HepG2 (cell line): ENCODE results near the gene KIF25. TPM values are rescaled to one million over a fixed set of nuclear protein-coding genes. Genes with fewer than 3 reads are reported as not detected.
A peak's percentile ranks its signal among the peaks of the same experiment; 100 is the strongest.

Experiments used
- CAMTA2 ChIP-seq: sonication (generic); formaldehyde crosslinking; IDR thresholded peaks from 2 replicates; pipeline ENCODE4 v1.4.0; 2020; ENCODE audit warnings: mild to moderate bottlenecking, missing genetic modification reagents, borderline replicate concordance
- CREB1 ChIP-seq, 2 experiments: fragments of 450-650 bp in 1 of 2; IDR thresholded peaks; 2 replicates each; pipeline ENCODE4 v1.6.1; 2016 to 2017; ENCODE audit warnings: control low read depth in 1 of 2, mild to moderate bottlenecking in 1 of 2, missing compliant biosample characterization in 1 of 2, missing genetic modification characterization in 1 of 2
- ERF ChIP-seq: IDR thresholded peaks from 2 replicates; pipeline ENCODE4 v1.6.1; 2018; ENCODE audit warnings: missing biosample characterization, missing genetic modification reagents
- FIP1L1 ChIP-seq: fragments of 200-400 bp; formaldehyde crosslinking; IDR thresholded peaks from 2 replicates; pipeline ENCODE4 v1.6.1; 2018; ENCODE audit warnings: low read depth, mild to moderate bottlenecking, low read length, moderate library complexity, borderline replicate concordance; ENCODE audit not compliant: insufficient read depth
- FLYWCH1 ChIP-seq: sonication (generic); formaldehyde crosslinking; IDR thresholded peaks from 2 replicates; pipeline ENCODE4 v1.8.1; 2023; ENCODE audit warnings: mild to moderate bottlenecking, missing genetic modification reagents
- PHB2 ChIP-seq: fragments of 450-650 bp; IDR thresholded peaks from 2 replicates; pipeline ENCODE4 v1.6.1; 2018; ENCODE audit not compliant: partially characterized antibody
- RCOR2 ChIP-seq: IDR thresholded peaks from 2 replicates; pipeline ENCODE4 v1.6.1; 2016; ENCODE audit warnings: missing biosample characterization, missing genetic modification reagents
- RXRA ChIP-seq: sonication (generic); formaldehyde crosslinking; IDR thresholded peaks from 2 replicates; pipeline ENCODE4 v1.5.1; 2020; ENCODE audit warnings: missing genetic modification reagents
- SP4 ChIP-seq: sonication (generic); formaldehyde crosslinking; IDR thresholded peaks from 2 replicates; pipeline ENCODE4 v1.8.1; 2023; ENCODE audit warnings: mild to moderate bottlenecking, missing genetic modification reagents
- STAT5B ChIP-seq: sonication (generic); formaldehyde crosslinking; IDR thresholded peaks from 2 replicates; pipeline ENCODE4 v1.4.0; 2020; ENCODE audit warnings: missing genetic modification reagents
- ZFP90 ChIP-seq: sonication (generic); formaldehyde crosslinking; IDR thresholded peaks from 2 replicates; pipeline ENCODE4 v1.8.0; 2022; ENCODE audit warnings: missing genetic modification reagents, mild to moderate bottlenecking, inconsistent platforms, borderline replicate concordance
- ZNF75D ChIP-seq: sonication (generic); formaldehyde crosslinking; IDR thresholded peaks from 2 replicates; pipeline ENCODE4 v1.8.1; 2023; ENCODE audit warnings: missing genetic modification reagents, mild to moderate bottlenecking, borderline replicate concordance
- ZNF879 ChIP-seq: sonication (generic); formaldehyde crosslinking; IDR thresholded peaks from 2 replicates; pipeline ENCODE4 v1.8.1; 2023; ENCODE audit warnings: missing genetic modification reagents
- ZSCAN25 ChIP-seq: sonication (generic); formaldehyde crosslinking; IDR thresholded peaks from 2 replicates; pipeline ENCODE4 v1.8.0; 2022; ENCODE audit warnings: mild to moderate bottlenecking, missing genetic modification reagents
- polyA plus RNA-seq, 8 experiments: library from polyadenylated mRNA; depleted of rRNA in 3 of 8; stranded (reverse) in 7 of 8; unstranded in 1 of 8; fragments of >200 nt; fragmentation: Illumina TruSeq in 4 of 8; extraction: Trizol in 4 of 8; gene quantifications; 2 replicates each; pipeline versions ENCODE4 v1.2.1 to v1.2.3, GENCODE V29; 2011 to 2016; ENCODE audit warnings: low read depth in 4 of 8, missing spikeins in 1 of 8, mixed read lengths in 1 of 8; ENCODE audit not compliant: insufficient read depth in 1 of 8
- total RNA-seq, 5 experiments: library from RNA; depleted of rRNA; stranded (reverse); fragments of >200 nt; fragmentation: Illumina TruSeq; extraction: Trizol; gene quantifications; 2 replicates each; pipeline ENCODE4 v1.2.3, GENCODE V29; 2016; ENCODE audit warnings: low read depth in 1 of 5
- TF ChIP-seq, protein P1 (sequence below): sonication (generic); formaldehyde crosslinking; IDR thresholded peaks from 2 replicates; pipeline ENCODE4 v1.5.0; 2020; ENCODE audit warnings: mild to moderate bottlenecking, missing genetic modification reagents, borderline replicate concordance
- TF ChIP-seq, protein P2 (sequence below): IDR thresholded peaks from 2 replicates; pipeline ENCODE4 v1.4.0; 2020; ENCODE audit warnings: mild to moderate bottlenecking, missing genetic modification reagents
- TF ChIP-seq, protein P3 (sequence below): sonication (generic); formaldehyde crosslinking; IDR thresholded peaks from 2 replicates; pipeline ENCODE4 v1.5.0; 2020; ENCODE audit warnings: missing genetic modification reagents, mild to moderate bottlenecking, borderline replicate concordance

Gene KIF25
- total and polyA plus RNA-seq, 2 of the 13 experiments (the other 11 are each of a cell fraction or from before 2014, with no cell fraction given): not detected

DNA sequence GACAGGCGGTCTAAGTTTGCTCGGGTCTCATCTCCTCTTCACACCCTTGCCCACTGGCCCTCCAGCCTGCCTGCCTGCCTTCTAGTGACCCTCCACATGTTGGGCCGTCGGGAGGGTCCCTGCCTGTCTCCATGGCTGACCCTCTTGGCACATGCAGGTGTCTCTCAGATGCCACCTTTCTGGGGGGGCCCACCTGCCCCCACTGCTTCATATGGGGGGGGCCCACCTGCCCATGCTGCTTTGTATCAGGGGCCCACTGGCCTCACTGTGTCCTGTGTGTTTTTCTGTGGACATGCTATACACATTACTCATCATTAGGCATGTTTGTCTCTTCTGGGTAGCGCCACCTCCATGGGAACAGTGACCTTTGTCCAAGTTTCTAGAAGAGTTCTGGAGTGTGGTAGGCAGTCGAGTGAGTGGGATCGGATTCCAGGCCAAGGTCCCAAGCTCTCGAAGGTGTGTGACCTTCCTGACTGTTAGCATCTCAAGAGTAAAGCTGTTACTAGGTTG lies 40.4 kb upstream of the KIF25 start (continued):
- TF ChIP-seq, protein P1, sequence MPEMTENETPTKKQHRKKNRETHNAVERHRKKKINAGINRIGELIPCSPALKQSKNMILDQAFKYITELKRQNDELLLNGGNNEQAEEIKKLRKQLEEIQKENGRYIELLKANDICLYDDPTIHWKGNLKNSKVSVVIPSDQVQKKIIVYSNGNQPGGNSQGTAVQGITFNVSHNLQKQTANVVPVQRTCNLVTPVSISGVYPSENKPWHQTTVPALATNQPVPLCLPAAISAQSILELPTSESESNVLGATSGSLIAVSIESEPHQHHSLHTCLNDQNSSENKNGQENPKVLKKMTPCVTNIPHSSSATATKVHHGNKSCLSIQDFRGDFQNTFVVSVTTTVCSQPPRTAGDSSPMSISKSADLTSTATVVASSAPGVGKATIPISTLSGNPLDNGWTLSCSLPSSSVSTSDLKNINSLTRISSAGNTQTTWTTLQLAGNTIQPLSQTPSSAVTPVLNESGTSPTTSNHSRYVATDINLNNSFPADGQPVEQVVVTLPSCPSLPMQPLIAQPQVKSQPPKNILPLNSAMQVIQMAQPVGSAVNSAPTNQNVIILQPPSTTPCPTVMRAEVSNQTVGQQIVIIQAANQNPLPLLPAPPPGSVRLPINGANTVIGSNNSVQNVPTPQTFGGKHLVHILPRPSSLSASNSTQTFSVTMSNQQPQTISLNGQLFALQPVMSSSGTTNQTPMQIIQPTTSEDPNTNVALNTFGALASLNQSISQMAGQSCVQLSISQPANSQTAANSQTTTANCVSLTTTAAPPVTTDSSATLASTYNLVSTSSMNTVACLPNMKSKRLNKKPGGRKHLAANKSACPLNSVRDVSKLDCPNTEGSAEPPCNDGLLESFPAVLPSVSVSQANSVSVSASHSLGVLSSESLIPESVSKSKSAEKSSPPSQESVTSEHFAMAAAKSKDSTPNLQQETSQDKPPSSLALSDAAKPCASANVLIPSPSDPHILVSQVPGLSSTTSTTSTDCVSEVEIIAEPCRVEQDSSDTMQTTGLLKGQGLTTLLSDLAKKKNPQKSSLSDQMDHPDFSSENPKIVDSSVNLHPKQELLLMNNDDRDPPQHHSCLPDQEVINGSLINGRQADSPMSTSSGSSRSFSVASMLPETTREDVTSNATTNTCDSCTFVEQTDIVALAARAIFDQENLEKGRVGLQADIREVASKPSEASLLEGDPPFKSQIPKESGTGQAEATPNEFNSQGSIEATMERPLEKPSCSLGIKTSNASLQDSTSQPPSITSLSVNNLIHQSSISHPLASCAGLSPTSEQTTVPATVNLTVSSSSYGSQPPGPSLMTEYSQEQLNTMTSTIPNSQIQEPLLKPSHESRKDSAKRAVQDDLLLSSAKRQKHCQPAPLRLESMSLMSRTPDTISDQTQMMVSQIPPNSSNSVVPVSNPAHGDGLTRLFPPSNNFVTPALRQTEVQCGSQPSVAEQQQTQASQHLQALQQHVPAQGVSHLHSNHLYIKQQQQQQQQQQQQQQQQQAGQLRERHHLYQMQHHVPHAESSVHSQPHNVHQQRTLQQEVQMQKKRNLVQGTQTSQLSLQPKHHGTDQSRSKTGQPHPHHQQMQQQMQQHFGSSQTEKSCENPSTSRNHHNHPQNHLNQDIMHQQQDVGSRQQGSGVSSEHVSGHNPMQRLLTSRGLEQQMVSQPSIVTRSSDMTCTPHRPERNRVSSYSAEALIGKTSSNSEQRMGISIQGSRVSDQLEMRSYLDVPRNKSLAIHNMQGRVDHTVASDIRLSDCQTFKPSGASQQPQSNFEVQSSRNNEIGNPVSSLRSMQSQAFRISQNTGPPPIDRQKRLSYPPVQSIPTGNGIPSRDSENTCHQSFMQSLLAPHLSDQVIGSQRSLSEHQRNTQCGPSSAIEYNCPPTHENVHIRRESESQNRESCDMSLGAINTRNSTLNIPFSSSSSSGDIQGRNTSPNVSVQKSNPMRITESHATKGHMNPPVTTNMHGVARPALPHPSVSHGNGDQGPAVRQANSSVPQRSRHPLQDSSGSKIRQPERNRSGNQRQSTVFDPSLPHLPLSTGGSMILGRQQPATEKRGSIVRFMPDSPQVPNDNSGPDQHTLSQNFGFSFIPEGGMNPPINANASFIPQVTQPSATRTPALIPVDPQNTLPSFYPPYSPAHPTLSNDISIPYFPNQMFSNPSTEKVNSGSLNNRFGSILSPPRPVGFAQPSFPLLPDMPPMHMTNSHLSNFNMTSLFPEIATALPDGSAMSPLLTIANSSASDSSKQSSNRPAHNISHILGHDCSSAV (CRISPR knock-in tag): no peak
- TF ChIP-seq PHB2 (no peak), ZNF75D (CRISPR knock-in tag) (no peak), ZFP90 (CRISPR knock-in tag) (no peak), FIP1L1 (no peak), CAMTA2 (no peak), ZSCAN25 (CRISPR knock-in tag) (no peak), FLYWCH1 (no peak), ZNF879 (no peak), CREB1 (IDR thresholded peaks at IDR 0.05) (no peak), CREB1 (CRISPR knock-in tag; IDR thresholded peaks at IDR 0.05) (no peak), RCOR2 (CRISPR knock-in tag) (0 out of 2 replicates have a peak, but pooled peaks have one; percentile 69), RXRA (CRISPR knock-in tag) (peak; percentile 54; the same call in 1 of the 2 replicates), STAT5B (CRISPR knock-in tag) (no peak), SP4 (CRISPR knock-in tag) (no peak), ERF (CRISPR knock-in tag) (0 out of 2 replicates have a peak, but pooled peaks have one; percentile 19)
- TF ChIP-seq, protein P2, sequence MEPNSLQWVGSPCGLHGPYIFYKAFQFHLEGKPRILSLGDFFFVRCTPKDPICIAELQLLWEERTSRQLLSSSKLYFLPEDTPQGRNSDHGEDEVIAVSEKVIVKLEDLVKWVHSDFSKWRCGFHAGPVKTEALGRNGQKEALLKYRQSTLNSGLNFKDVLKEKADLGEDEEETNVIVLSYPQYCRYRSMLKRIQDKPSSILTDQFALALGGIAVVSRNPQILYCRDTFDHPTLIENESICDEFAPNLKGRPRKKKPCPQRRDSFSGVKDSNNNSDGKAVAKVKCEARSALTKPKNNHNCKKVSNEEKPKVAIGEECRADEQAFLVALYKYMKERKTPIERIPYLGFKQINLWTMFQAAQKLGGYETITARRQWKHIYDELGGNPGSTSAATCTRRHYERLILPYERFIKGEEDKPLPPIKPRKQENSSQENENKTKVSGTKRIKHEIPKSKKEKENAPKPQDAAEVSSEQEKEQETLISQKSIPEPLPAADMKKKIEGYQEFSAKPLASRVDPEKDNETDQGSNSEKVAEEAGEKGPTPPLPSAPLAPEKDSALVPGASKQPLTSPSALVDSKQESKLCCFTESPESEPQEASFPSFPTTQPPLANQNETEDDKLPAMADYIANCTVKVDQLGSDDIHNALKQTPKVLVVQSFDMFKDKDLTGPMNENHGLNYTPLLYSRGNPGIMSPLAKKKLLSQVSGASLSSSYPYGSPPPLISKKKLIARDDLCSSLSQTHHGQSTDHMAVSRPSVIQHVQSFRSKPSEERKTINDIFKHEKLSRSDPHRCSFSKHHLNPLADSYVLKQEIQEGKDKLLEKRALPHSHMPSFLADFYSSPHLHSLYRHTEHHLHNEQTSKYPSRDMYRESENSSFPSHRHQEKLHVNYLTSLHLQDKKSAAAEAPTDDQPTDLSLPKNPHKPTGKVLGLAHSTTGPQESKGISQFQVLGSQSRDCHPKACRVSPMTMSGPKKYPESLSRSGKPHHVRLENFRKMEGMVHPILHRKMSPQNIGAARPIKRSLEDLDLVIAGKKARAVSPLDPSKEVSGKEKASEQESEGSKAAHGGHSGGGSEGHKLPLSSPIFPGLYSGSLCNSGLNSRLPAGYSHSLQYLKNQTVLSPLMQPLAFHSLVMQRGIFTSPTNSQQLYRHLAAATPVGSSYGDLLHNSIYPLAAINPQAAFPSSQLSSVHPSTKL (CRISPR knock-in tag): peak; percentile 80
- TF ChIP-seq, protein P3, sequence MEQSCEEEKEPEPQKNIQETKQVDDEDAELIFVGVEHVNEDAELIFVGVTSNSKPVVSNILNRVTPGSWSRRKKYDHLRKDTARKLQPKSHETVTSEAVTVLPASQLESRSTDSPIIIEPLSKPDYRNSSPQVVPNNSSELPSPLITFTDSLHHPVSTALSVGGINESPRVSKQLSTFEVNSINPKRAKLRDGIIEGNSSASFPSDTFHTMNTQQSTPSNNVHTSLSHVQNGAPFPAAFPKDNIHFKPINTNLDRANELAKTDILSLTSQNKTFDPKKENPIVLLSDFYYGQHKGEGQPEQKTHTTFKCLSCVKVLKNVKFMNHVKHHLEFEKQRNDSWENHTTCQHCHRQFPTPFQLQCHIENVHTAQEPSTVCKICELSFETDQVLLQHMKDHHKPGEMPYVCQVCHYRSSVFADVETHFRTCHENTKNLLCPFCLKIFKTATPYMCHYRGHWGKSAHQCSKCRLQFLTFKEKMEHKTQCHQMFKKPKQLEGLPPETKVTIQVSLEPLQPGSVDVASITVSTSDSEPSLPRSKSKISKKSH (CRISPR knock-in tag): 0 out of 2 replicates have a peak, but pooled peaks have one; percentile 65
